Liver (tissue), 9 donors: ENCODE measurements around the gene PYROXD2. TPM values are rescaled to one million over a fixed set of nuclear protein-coding genes. Genes with fewer than 3 reads are reported as not detected.

Experiments
- DNase-seq: peaks from one replicate; pipeline ENCODE4 v3.0.0-alpha.2; 2017; ENCODE audit warnings: low spot score
- H3K27ac ChIP-seq, 2 donors: one replicate each; pipeline ENCODE4 v1.7.0; 2013; ENCODE audit warnings: inconsistent platforms in 2 of 2, low read length in 2 of 2, control low read depth in 1 of 2, low read depth in 1 of 2, mild to moderate bottlenecking in 1 of 2
- H3K27me3 ChIP-seq, 4 donors: one replicate each; pipeline versions ENCODE4 v1.6.1 to v1.7.0; 2013; ENCODE audit warnings: low read length in 3 of 4, inconsistent platforms in 1 of 4, mild to moderate bottlenecking in 1 of 4, moderate library complexity in 1 of 4; ENCODE audit not compliant: control insufficient read depth in 4 of 4, insufficient read depth in 4 of 4
- H3K36me3 ChIP-seq, 4 donors: one replicate each; pipeline versions ENCODE4 v1.6.1 to v1.7.0; 2013; ENCODE audit warnings: low read length in 3 of 4, mild to moderate bottlenecking in 3 of 4, low read depth in 1 of 4, moderate library complexity in 1 of 4; ENCODE audit not compliant: control insufficient read depth in 4 of 4, insufficient read depth in 3 of 4
- H3K4me1 ChIP-seq, 4 donors: one replicate each; pipeline versions ENCODE4 v1.6.1 to v1.7.0; 2013; ENCODE audit warnings: low read length in 3 of 4, mild to moderate bottlenecking in 3 of 4, moderate library complexity in 1 of 4; ENCODE audit not compliant: control insufficient read depth in 4 of 4, insufficient read depth in 4 of 4
- H3K4me3 ChIP-seq, 3 donors: one replicate each; pipeline versions ENCODE4 v1.6.1 to v1.7.0; 2013; ENCODE audit warnings: low read length in 3 of 3, control low read depth in 1 of 3, low read depth in 1 of 3, mild to moderate bottlenecking in 1 of 3
- H3K9ac ChIP-seq, 2 donors: one replicate each; pipeline ENCODE4 v1.7.0; 2013; ENCODE audit warnings: low read length in 2 of 2, mild to moderate bottlenecking in 2 of 2, moderate library complexity in 2 of 2, control low read depth in 1 of 2, low read depth in 1 of 2
- H3K9me3 ChIP-seq, 4 donors: one replicate each; pipeline versions ENCODE4 v1.6.1 to v1.7.0; 2013; ENCODE audit warnings: low read length in 3 of 4; ENCODE audit not compliant: control insufficient read depth in 4 of 4
- ATF3 ChIP-seq: IDR thresholded peaks from 2 replicates; pipeline ENCODE4 v1.6.1; 2016; ENCODE audit warnings: antibody characterized with exemption
- EGR1 ChIP-seq, 2 donors: IDR thresholded peaks; 2 replicates each; pipeline ENCODE4 v1.6.1; 2016 to 2018; ENCODE audit warnings: antibody characterized with exemption in 2 of 2, low read depth in 2 of 2
- FOXA1 ChIP-seq: IDR thresholded peaks from 2 replicates; pipeline ENCODE4 v1.6.1; 2016; ENCODE audit warnings: antibody characterized with exemption
- FOXA2 ChIP-seq: IDR thresholded peaks from 2 replicates; pipeline ENCODE4 v1.6.1; 2016; ENCODE audit warnings: antibody characterized with exemption
- GABPA ChIP-seq, 2 donors: IDR thresholded peaks in 1 of 2; conservative IDR thresholded peaks in 1 of 2; 2 replicates each; pipeline ENCODE4 v1.6.1; 2016; ENCODE audit warnings: antibody characterized with exemption in 2 of 2, mild to moderate bottlenecking in 1 of 2, moderate library complexity in 1 of 2
- HNF4A ChIP-seq, 2 donors: conservative IDR thresholded peaks; 2 replicates each; pipeline ENCODE4 v1.6.1; 2016; ENCODE audit warnings: antibody characterized with exemption in 2 of 2, mild to moderate bottlenecking in 2 of 2
- HNF4G ChIP-seq: IDR thresholded peaks from 2 replicates; pipeline ENCODE4 v1.6.1; 2016; ENCODE audit warnings: antibody characterized with exemption
- JUND ChIP-seq, 2 donors: IDR thresholded peaks; 2 replicates each; pipeline ENCODE4 v1.6.1; 2016; ENCODE audit warnings: antibody characterized with exemption in 2 of 2
- MAX ChIP-seq: IDR thresholded peaks from 2 replicates; pipeline ENCODE4 v1.6.1; 2016; ENCODE audit warnings: antibody characterized with exemption
- NR2F2 ChIP-seq: IDR thresholded peaks from 2 replicates; pipeline ENCODE4 v1.6.1; 2016; ENCODE audit warnings: antibody characterized with exemption
- RAD21 ChIP-seq, 2 donors: IDR thresholded peaks; 2 replicates each; pipeline ENCODE4 v1.6.1; 2016; ENCODE audit warnings: antibody characterized with exemption in 2 of 2, mild to moderate bottlenecking in 2 of 2
- RXRA ChIP-seq, 2 donors: IDR thresholded peaks; 2 replicates each; pipeline ENCODE4 v1.6.1; 2017 to 2018; ENCODE audit warnings: antibody characterized with exemption in 2 of 2, mild to moderate bottlenecking in 1 of 2
- SP1 ChIP-seq: IDR thresholded peaks from 2 replicates; pipeline ENCODE4 v1.6.1; 2018; ENCODE audit warnings: antibody characterized with exemption, mild to moderate bottlenecking
- TAF1 ChIP-seq: conservative IDR thresholded peaks from 2 replicates; pipeline ENCODE4 v1.6.1; 2016; ENCODE audit warnings: antibody characterized with exemption, mild to moderate bottlenecking
- YY1 ChIP-seq: IDR thresholded peaks from 2 replicates; pipeline ENCODE4 v1.6.1; 2016; ENCODE audit warnings: antibody characterized with exemption, mild to moderate bottlenecking
- ZBTB33 ChIP-seq: IDR thresholded peaks from 2 replicates; pipeline ENCODE4 v1.6.1; 2016; ENCODE audit warnings: antibody characterized with exemption
- WGBS: extraction: QIAGEN DNeasy Blood & Tissue Kit; methylation state at CpG from one replicate; pipeline ENCODE4 v1.1.7; 2013; 5-methylcytosine and 5-hydroxymethylcytosine counted together
- polyA plus RNA-seq, 2 donors: library from polyadenylated mRNA; stranded (reverse) in 1 of 2; unstranded in 1 of 2; fragments of 200-250 nt in 1 of 2; fragments of >200 nt in 1 of 2; fragmentation: Nextera tagmentation in 1 of 2; extraction: Ambion mirVana in 1 of 2; gene quantifications; one replicate each; pipeline versions ENCODE4 v1.2.1 to v1.2.3, GENCODE V29; 2013 to 2015
- total RNA-seq, 2 donors: library from RNA; depleted of rRNA; stranded (reverse); fragments of >200 nt; gene quantifications; one replicate each; pipeline ENCODE4 v1.2.3, GENCODE V29; 2014
- TF ChIP-seq, protein P1 (sequence below): IDR thresholded peaks from 2 replicates; pipeline ENCODE4 v1.6.1; 2016; ENCODE audit warnings: antibody characterized with exemption, mild to moderate bottlenecking
- donor health status: healthy.
- donor health status: healthy.
- donor health status: healthy.
- donor health status: healthy.
- donor health status: healthy.

The PYROXD2 gene
- total and polyA plus RNA-seq, 4 donors: 2.3 to 9.0 (median 4.5) TPM

DNA sequence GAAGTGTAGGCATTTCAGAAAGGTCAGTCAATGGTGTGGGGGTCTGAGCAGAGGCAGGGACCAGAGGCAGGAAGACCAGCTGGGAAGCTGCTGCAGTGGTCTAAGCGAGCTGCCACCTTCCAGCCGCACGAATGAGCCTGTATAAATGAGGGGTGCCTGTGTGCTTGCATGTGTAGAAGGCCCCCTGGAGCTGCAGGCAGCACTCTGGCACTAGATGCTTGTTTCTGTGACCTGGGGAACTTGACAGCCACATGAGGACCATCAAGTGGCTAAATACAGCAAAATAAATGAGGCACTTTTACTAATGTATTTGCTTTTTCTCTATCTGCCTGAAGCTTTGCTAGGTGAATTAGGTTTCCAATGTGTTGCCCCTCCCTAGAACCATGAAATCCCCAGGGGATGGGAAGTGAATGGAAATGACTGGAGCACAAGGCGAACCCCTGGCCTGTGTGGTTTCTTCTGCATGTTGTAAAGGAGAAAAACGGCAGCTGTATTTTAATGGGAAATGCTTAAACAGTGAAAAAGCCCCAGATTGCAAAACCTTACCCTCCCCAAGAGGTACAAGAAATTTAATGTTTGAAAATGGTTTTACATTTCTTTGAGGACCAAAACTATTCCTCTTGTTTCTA is 57.7 kb downstream of the PYROXD2 start:
- no peak overlapping the region for H3K4me3 ChIP-seq
- H3K4me1 ChIP-seq: no peaks in the 10 kb centered on the region
- no peak for DNase-seq
- TF ChIP-seq EGR1 (IDR thresholded peaks at IDR 0.05; ENCODE audit: low read depth in 2 of 2) (no peak), TAF1 (no peak), ZBTB33 (no peak)
- H3K27me3 ChIP-seq: no peaks in the 10 kb centered on the region
- WGBS: 74% methylated on average over 5 of the region's 5 CpGs
- no peak overlapping the region for H3K9ac ChIP-seq
- peaks cover 0 to 3% (median 0%) of the 10 kb centered on the region in 4 donors for H3K9me3 ChIP-seq
- no peak overlapping the region for H3K27ac ChIP-seq
- no peaks in the 10 kb centered on the region for H3K36me3 ChIP-seq

DNA sequence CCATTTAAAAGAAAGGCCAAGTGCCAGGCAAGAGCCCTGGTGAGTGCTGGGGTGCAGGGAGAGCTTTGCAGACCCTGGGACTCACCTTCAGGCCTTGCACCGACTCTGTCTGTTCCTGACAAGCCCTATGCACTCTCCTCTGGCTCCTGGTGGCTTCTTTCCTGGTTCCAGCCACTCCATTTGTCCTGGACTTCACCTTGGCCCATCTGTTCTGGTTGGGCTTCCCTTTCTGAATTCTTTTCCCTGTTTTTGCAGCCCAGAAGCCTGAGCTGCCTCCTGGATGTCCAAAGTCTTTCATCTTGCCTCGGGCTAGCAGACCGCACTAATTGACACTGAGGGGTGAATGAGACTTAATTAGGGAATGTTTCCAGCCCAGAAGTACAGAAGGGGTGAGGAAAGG is 60.5 kb downstream of the PYROXD2 start:
- no peaks in the 10 kb centered on the region for H3K36me3 ChIP-seq
- DNase-seq: no peak
- WGBS: 81% methylated on average over 3 of the region's 3 CpGs
- H3K4me3 ChIP-seq: no peak overlapping the region
- no peaks in the 10 kb centered on the region for H3K27me3 ChIP-seq
- no peaks in the 10 kb centered on the region for H3K4me1 ChIP-seq
- TF ChIP-seq RAD21 (IDR thresholded peaks at IDR 0.05) (no peak), HNF4A (conservative IDR thresholded peaks at IDR 0.05) (no peak), ZBTB33 (no peak), RXRA (IDR thresholded peaks at IDR 0.05) (no peak), ATF3 (no peak), JUND (IDR thresholded peaks at IDR 0.05) (no peak), SP1 (no peak), FOXA2 (no peak), NR2F2 (no peak), GABPA (IDR thresholded peaks at IDR 0.05 in 1 of 2, conservative IDR thresholded peaks at IDR 0.05 in 1 of 2) (no peak), YY1 (no peak), TAF1 (no peak), FOXA1 (no peak), HNF4G (no peak), MAX (no peak), EGR1 (IDR thresholded peaks at IDR 0.05; ENCODE audit: low read depth in 2 of 2) (no peak)
- TF ChIP-seq, protein P1, sequence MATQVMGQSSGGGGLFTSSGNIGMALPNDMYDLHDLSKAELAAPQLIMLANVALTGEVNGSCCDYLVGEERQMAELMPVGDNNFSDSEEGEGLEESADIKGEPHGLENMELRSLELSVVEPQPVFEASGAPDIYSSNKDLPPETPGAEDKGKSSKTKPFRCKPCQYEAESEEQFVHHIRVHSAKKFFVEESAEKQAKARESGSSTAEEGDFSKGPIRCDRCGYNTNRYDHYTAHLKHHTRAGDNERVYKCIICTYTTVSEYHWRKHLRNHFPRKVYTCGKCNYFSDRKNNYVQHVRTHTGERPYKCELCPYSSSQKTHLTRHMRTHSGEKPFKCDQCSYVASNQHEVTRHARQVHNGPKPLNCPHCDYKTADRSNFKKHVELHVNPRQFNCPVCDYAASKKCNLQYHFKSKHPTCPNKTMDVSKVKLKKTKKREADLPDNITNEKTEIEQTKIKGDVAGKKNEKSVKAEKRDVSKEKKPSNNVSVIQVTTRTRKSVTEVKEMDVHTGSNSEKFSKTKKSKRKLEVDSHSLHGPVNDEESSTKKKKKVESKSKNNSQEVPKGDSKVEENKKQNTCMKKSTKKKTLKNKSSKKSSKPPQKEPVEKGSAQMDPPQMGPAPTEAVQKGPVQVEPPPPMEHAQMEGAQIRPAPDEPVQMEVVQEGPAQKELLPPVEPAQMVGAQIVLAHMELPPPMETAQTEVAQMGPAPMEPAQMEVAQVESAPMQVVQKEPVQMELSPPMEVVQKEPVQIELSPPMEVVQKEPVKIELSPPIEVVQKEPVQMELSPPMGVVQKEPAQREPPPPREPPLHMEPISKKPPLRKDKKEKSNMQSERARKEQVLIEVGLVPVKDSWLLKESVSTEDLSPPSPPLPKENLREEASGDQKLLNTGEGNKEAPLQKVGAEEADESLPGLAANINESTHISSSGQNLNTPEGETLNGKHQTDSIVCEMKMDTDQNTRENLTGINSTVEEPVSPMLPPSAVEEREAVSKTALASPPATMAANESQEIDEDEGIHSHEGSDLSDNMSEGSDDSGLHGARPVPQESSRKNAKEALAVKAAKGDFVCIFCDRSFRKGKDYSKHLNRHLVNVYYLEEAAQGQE: no peak
- peaks cover 0 to under 1% (median 0%) of the 10 kb centered on the region in 4 donors for H3K9me3 ChIP-seq
- H3K27ac ChIP-seq: no peak overlapping the region
- no peak overlapping the region for H3K9ac ChIP-seq
